ENCODE data around the gene SLC1A2. TPM values are rescaled to one million over a fixed set of nuclear protein-coding genes. Genes with fewer than 3 reads are reported as not detected.

SLC1A2 gene
- total RNA-seq, 2 donors from 2014 or later = 7.1 to 13.5 TPM

GRCh38 chr11:35288309-35288708, 131.0 kb downstream of the SLC1A2 start:
- Histone ChIP-seq H3K36me3 (ENCODE audit: control insufficient read depth, insufficient read depth, low read length) (no peaks in the 10 kb centered on the region), H3K9me3 (ENCODE audit: control insufficient read depth, low read length) (no peaks in the 10 kb centered on the region), H3K4me3 (ENCODE audit: low read length) (no peak overlapping the region), H3K9ac (ENCODE audit: extremely low read depth, low read length, poor library complexity, severe bottlenecking) (no peak overlapping the region), H3K4me1 (ENCODE audit: control insufficient read depth, insufficient read depth, low read length) (no peaks in the 10 kb centered on the region), H3K27me3 (ENCODE audit: control insufficient read depth, insufficient read depth, low read length, poor library complexity, severe bottlenecking) (no peaks in the 10 kb centered on the region), H3K27ac (ENCODE audit: low read depth, low read length) (no peak overlapping the region)
- no peaks in the 10 kb centered on the region for H3K4me1 Mint-ChIP-seq
- no peaks in the 10 kb centered on the region for H3K9me3 Mint-ChIP-seq
- no peak overlapping the region for H3K4me3 Mint-ChIP-seq
- peaks cover 3% of the 10 kb centered on the region for H3K27me3 Mint-ChIP-seq (ENCODE audit: insufficient read depth)
- H3K27ac Mint-ChIP-seq = no peak overlapping the region
- H3K36me3 Mint-ChIP-seq (ENCODE audit: low read depth) = no peaks in the 10 kb centered on the region
- no peak for DNase-seq
- TF ChIP-seq, protein P1, sequence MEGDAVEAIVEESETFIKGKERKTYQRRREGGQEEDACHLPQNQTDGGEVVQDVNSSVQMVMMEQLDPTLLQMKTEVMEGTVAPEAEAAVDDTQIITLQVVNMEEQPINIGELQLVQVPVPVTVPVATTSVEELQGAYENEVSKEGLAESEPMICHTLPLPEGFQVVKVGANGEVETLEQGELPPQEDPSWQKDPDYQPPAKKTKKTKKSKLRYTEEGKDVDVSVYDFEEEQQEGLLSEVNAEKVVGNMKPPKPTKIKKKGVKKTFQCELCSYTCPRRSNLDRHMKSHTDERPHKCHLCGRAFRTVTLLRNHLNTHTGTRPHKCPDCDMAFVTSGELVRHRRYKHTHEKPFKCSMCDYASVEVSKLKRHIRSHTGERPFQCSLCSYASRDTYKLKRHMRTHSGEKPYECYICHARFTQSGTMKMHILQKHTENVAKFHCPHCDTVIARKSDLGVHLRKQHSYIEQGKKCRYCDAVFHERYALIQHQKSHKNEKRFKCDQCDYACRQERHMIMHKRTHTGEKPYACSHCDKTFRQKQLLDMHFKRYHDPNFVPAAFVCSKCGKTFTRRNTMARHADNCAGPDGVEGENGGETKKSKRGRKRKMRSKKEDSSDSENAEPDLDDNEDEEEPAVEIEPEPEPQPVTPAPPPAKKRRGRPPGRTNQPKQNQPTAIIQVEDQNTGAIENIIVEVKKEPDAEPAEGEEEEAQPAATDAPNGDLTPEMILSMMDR (conservative IDR thresholded peaks at IDR 0.05) = no peak
- 73% methylated on average over 2 of the region's 3 CpGs; no CpG with 5 or more reads in 1 of the 2 experiments for WGBS, 2 experiments (ENCODE audit: insufficient coverage in 1 of 2, insufficient read length in 1 of 2)

DNA sequence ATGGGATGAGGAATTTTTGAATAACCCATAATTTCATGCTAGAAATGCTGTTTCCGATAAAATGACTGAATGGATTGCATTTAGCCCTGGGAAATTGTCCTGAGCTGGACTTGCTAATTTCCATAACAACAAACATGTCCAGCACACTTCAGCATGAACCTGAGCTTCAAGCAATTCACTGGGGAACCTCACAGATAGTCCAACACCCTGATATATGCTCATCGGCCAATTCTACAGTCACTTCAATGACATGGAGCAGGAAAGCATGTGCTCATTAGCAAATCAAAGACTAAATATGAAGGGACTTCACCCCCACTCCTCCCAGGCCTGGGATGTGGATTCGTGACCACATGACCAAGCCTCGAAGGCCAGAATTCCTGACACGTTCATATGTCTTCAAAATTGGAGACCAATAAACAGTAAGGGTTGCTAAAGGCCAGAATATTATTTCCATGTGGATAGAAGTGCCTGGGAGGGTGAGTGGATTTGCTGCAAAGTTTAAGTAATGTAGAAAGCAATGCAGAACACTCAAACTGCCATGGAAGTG, 131.9 kb downstream of the SLC1A2 start:
- no peaks in the 10 kb centered on the region for H3K9me3 ChIP-seq (ENCODE audit: control insufficient read depth, low read length)
- no peaks in the 10 kb centered on the region for H3K27me3 ChIP-seq (ENCODE audit: control insufficient read depth, insufficient read depth, low read length, poor library complexity, severe bottlenecking)
- H3K4me3 Mint-ChIP-seq = no peak overlapping the region
- WGBS, 2 experiments (ENCODE audit: insufficient coverage in 1 of 2, insufficient read length in 1 of 2) = 92 to 97% methylated on average over 5 of the region's 5 CpGs
- H3K27ac Mint-ChIP-seq = no peak overlapping the region
- no peak overlapping the region for H3K9ac ChIP-seq (ENCODE audit: extremely low read depth, low read length, poor library complexity, severe bottlenecking)
- H3K36me3 ChIP-seq (ENCODE audit: control insufficient read depth, insufficient read depth, low read length) = no peaks in the 10 kb centered on the region
- H3K4me1 ChIP-seq (ENCODE audit: control insufficient read depth, insufficient read depth, low read length) = no peaks in the 10 kb centered on the region
- no peak overlapping the region for H3K4me3 ChIP-seq (ENCODE audit: low read length)
- H3K36me3 Mint-ChIP-seq (ENCODE audit: low read depth) = no peaks in the 10 kb centered on the region
- peaks cover 3% of the 10 kb centered on the region for H3K27me3 Mint-ChIP-seq (ENCODE audit: insufficient read depth)
- no peaks in the 10 kb centered on the region for H3K4me1 Mint-ChIP-seq
- TF ChIP-seq, protein P1 (conservative IDR thresholded peaks at IDR 0.05) = no peak
- no peak overlapping the region for H3K27ac ChIP-seq (ENCODE audit: low read depth, low read length)
- DNase-seq = no peak
- no peaks in the 10 kb centered on the region for H3K9me3 Mint-ChIP-seq

GRCh38 chr11:35286126-35286525, 133.2 kb downstream of the SLC1A2 start:
- Histone ChIP-seq H3K4me1 (ENCODE audit: control insufficient read depth, insufficient read depth, low read length) (no peaks in the 10 kb centered on the region), H3K27ac (ENCODE audit: low read depth, low read length) (no peak overlapping the region), H3K9ac (ENCODE audit: extremely low read depth, low read length, poor library complexity, severe bottlenecking) (no peak overlapping the region), H3K36me3 (ENCODE audit: control insufficient read depth, insufficient read depth, low read length) (no peaks in the 10 kb centered on the region), H3K4me3 (ENCODE audit: low read length) (no peak overlapping the region), H3K9me3 (ENCODE audit: control insufficient read depth, low read length) (no peaks in the 10 kb centered on the region), H3K27me3 (ENCODE audit: control insufficient read depth, insufficient read depth, low read length, poor library complexity, severe bottlenecking) (no peaks in the 10 kb centered on the region)
- Mint-ChIP-seq H3K4me1 (no peaks in the 10 kb centered on the region), H3K4me3 (no peak overlapping the region), H3K36me3 (ENCODE audit: low read depth) (no peaks in the 10 kb centered on the region), H3K27ac (no peak overlapping the region), H3K27me3 (ENCODE audit: insufficient read depth) (peaks cover 3% of the 10 kb centered on the region), H3K9me3 (no peaks in the 10 kb centered on the region)
- DNase-seq = no peak
- TF ChIP-seq, protein P1 (conservative IDR thresholded peaks at IDR 0.05) = no peak
